NT2/D1 (cell line): ENCODE results near the gene SLC35A5.

Experiments
- SUZ12 ChIP-seq: IDR thresholded peaks from 2 replicates; pipeline ENCODE4 v1.6.1; 2011; ENCODE audit not compliant: insufficient read length, insufficient read depth; ENCODE audit errors: extremely low read depth
- YY1 ChIP-seq: IDR thresholded peaks from 2 replicates; pipeline ENCODE4 v1.6.1; 2011; ENCODE audit not compliant: insufficient read length, insufficient read depth

GRCh38 chr3:112560721-112561483 lies 943 bp upstream of the SLC35A5 start:
- TF ChIP-seq SUZ12: no peak
- no peak for TF ChIP-seq YY1
